GM19467 (cell line): ENCODE data around the gene FOXN3.

Experiments used
- ATAC-seq: cut with Tn5 transposase; IDR thresholded peaks from one replicate; pipeline ENCODE4 v1.9.1; 2021; ENCODE audit warnings: mild to moderate bottlenecking, moderate library complexity; ENCODE audit not compliant: unreplicated experiment

Gene FOXN3

DNA sequence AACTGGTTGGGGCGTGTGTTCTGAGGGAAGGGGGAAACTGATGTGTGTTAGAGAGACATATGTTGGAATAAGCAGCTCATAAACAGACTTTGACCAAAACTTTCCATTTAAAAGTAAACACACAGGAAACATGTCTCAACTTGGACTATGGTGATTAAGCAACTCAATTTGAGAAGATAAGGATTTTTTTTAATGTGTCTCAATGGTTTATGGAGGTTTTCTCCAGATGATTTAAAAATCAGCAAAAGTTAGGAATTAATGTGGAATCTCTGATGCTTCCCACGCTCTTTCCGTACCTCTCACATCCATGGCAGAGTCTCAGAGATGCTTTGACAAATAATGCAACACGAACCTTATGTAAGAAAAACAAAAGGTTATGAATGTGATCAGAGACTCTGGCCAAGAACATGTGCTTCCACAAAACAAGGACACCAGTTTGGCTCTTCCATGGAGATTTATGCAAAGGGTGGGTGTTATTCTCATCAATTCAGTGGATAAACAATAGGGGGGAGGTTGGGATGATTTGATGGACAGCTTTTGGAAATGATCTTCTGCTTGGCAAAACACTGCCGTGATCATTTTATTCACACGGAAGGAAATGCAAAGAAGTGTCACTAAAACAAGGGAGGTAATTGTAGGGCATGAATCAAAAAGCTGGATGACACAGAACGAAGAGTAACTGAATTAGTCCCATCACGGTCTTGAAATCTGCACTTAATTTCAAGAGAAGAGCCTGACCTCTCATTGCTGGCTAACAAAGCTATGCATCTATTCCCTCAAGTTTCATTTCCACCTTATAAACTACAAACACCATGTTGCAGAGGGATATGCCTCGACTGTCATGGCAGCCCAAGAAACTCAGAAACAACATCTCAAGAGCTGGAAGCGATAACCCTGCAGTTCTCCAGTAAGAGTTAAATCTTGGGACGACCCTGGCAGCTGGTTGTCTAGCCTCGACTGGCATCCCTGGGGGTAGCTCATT, 76.5 kb downstream of the FOXN3 start:
- ATAC-seq = no peak

DNA sequence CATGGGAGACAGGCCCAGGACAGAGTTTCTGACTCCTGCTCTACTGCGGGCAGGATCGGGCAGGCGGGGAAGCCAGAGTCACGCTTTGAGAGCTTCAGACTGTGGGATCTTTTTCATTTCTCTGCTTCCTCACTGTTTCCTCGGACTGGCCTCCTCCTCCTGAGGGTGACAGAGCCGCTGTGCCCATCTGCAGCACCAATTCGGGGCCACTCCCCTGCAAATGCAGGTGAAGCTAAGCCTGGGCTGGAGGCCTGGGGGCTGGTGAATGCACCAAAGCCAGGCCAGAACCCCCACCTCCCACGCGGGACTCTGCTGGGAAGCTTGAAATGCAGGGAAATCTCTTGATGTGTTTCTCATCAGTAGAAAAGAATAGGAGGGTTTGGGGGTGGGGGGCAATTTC, 77.5 kb downstream of the FOXN3 start:
- no peak for ATAC-seq

DNA sequence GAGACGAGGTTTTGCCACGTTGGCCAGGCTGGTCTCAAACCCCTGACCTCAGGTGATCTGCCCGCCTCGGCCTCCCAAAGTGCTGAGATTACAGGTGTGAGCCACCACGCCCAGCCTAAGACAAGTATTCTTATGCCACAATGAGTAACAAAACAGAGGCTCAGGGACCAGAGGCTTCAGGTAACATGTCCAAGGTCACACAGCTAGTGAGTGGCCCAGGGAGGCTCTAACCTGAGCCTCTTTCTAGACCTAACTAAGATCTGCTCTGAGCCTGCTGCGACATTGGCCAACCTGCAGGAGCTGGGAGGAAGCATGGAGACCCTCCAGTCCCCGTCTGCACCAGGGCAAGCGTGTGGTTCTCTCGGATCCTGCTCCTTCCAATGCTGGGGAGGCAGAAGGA, 77.9 kb downstream of the FOXN3 start:
- no peak for ATAC-seq

DNA sequence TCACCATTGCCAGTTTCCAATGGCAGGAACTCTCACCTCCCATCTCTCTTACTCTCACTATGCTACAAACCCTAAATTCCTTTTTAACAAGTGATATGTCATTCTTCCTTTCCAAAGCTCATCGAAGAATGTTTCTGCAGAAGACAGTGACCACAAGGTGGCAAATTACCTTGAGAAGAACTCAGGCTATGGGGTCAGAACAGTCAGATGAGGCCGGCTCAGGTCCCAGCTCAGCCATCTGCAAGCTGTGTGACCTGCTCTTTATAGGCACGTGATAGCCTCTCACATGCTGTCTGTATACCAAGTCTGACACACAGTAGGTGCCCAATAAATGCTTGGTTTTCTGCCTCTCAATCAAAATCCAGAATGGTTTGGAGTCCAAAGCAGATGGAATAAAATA, 80.7 kb downstream of the FOXN3 start:
- no peak for ATAC-seq

DNA sequence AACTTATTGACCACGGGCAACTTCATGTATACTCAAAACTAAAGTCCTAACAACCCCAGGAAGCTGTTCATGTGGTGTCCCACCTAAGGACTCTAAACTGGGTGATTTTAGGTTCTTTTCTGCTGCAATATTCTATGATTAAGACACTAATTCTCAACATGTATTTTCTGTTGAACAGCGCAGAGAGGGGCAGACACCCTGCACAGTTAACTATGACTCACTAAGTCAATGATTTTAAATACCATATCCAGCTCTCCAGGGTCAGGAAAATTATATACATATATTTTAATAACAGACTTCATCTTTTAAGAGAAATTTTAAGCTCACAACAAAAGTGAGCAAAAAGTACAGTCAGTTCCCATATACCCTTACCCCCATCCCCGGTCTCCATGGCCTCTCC, 85.0 kb downstream of the FOXN3 start:
- ATAC-seq = no peak

DNA sequence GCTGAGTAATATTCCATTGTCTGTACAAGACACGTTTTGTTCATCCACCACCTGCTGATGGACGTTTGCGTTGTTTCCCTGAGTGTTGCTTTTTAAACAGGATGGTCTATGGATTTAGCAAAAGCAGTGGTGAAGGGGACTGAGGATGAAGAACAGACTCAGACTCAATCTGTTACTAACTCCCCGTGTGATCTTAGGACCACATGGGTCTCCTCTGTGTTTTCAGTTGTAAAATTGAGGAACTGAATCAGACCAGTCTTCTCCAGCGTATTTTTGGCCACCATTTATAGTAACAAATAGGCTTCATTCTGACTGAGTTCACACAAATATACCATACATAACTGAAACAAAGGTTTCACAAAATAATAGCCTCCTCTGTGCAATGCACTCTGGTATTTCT, 85.6 kb downstream of the FOXN3 start:
- ATAC-seq = peak; percentile 81

DNA sequence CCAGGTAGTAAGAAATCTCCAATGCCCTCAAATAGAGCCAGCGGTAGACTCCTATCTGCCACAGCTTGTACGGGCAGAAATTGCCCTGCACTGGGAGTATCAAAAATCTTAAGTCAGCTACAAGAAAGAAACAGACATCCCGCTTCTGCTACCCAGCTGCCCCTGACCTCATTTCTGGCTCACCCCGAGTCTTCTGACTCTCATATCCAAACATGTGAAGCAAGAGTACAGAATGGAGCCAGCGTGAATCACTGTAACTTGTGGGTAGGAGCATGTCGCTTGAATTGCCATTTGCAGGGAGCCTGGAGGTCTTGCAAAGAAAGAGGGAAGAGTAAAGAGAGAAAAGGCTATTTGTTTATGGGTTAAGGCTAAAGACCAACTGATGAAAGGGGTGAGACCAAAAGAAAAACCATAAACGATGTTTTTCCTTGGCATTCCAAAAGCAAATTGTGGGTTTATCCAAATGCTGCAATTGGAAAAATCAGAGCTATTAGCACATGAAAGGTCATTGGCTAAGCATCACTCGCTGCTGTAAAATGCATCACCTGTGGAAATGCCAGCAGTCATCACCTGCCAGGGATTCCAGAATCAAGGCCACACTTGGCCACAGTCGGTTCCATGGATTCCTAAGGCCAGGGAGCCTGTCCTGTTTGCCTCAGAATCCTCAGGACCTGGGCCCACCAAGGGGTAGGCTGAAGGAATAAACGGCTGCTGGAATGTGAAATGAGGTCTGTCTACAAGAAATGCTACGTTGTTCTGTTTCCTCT, 86.6 kb downstream of the FOXN3 start:
- ATAC-seq = no peak

DNA sequence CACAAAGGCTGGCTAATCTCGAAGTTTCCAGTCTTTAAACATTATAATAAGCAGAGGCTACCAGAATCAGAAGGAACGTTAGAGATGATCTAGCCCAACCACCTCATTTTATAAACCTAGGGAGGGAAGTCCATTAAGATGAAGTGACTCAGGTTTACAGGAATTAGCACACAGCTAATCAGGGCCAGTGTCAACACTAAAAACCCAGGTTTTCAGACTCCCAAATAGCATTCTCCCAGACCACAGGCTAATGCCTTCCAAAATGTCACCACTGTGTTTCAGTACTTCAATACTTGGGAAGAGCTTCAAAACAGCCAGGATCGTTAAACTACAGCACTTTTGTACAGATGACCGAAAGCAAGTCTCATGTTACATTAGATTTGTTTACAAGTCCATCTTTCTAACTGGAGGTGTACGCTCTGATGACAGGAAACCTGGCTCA, 89.2 kb downstream of the FOXN3 start:
- no peak for ATAC-seq

DNA sequence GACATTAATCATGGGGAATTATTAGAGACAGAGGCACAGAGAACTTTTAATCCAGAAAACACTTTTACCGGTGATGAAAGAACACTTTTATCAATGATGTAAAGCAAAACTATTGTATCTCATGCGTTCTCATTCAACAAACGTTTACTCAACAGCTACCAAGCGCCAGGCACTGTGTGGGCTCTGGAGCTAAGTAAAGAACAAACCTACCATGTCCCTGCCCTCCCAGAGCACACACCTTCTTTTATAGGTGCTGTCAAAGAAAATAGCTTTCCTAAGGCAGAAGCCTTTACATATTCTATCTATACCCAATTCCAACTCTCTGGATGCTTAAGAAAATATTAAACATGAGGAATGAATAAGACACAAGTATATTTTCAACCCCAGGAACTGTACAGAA, 91.1 kb downstream of the FOXN3 start:
- no peak for ATAC-seq

DNA sequence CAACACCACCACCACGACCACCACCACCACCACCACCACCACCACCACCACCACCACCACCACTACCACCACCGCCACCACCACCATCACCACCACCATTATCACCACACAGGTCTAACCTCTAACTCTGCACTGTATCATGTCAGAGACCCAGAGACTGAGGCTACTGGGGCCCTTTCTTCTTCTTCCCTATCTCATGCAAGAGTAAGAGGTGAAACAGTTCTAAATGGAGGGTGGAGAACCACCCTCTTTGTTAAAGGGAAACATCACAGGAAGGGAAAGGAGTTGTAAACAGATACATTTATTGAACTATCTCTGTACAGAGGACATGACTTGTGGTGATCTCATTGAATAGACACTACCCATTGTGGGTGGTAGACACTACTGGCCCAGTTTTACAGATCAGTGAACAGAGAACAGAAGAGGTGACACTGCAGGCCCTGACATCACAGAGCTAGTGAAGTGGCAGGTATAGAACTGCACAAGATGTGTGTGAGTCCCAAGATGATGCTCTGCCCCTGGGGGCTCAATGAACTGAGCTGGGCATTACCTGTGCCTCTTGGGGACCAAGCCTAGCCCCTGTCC, 91.6 kb downstream of the FOXN3 start:
- no peak for ATAC-seq

DNA sequence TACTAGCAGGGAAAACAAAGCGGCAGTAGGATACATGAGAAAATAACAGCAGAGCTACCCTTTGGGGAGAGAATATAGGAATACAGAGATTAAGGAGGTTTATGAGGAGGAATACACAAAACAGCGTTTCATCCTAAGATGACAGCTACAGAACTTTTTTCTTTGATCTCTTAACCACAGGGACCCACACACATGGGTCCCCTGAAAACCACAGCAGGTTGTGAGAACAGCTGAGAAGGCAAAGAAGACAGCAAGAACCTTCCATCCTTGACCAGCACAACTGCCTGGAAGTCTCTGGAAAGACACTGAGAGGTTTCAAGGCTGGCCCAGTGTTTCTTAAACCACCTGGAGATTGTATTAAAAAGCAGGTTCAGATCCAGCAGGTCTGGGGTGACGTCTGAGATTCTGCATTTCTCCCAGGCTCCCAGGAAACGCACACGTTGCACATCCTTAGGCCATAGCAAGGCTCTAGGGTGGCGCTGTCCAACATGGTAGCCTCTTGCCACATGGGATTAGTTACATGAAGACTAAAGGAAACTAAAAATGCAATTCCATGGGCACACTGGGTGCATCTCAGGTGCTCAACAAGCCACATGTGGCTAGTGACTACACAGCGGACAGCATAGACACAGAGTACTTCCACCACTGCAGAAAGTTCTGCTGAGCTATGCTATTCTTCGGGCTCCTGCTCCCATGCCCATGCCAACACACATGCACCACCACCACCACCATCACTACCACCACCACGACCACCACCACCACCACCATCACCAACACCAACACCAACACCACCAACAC, 92.3 kb downstream of the FOXN3 start:
- no peak for ATAC-seq

DNA sequence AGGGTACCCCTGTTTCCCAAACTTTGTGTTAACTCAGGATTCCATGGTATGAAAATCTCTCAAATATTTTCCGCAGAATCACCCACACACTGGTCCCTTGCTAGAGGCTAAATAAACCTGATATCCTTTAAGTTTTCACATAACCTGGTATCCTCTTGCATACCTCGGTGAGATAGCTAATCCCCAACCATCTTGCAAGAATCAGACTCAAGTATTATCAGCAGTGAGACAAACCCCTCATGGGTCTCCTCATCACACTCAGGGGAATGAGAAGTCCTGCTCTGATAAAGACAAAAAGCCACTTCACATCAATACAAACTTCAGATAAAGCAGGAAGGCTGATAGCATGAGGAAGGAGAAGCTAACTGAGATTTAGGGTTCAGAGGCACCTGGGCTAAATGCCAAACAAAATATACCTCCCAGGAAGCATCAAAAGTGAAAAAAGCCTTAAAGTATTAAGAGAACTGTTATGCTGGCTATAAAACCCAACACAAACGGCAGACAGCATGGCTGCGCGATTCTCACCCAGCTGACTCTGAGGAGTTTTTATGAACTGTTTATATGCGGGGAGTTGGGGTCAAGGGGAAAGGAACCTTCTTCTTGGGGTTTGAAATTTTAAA, 96.5 kb downstream of the FOXN3 start:
- no peak for ATAC-seq

DNA sequence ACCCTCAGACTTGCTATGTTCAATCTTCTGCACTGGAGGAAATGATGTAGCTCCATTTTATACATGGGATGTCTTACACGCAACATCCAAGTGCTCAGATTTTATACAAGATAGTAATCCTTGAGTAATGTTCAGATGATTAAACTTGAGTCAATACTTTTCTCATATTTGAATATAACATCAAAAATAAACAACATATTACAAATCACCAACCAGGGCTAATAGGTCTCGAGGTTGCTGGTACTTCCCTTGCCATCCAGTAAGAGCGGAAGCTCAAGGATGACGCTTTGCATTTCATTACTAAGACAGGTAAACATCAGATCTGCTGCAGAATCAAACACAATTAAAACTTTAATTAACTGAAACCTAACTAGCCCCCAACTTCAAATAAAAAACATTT, 97.3 kb downstream of the FOXN3 start:
- ATAC-seq = no peak

DNA sequence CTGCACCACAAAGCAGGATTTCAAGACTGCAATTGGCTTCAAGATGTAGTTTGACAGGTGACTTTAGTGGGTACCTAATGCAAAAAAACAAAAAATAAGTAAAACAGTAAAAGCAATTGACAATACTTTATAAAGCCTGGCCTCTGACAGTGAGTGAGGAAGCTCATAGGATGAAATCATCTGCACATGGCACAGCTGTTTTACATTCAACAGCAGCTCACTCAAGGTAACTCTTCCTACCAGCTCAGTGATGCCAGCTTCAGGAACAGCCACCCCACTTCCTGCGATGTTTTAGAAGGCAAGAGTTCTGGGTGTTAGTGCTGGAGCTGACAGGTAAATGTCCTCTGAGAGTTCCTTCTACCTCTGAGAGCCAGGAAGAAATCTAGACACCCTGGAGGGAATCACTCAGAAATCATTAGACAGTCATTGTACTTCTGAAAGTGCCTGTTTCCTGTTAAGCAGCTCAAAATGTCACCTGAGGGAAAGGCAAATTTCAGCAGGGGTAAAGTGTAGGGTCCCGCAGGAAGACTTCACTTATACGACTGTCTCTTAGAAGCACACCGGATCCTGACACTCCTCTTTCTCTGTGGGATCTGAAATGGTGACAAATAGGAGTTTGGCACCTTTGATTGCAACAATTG, 99.9 kb downstream of the FOXN3 start:
- ATAC-seq = peak; percentile 86

DNA sequence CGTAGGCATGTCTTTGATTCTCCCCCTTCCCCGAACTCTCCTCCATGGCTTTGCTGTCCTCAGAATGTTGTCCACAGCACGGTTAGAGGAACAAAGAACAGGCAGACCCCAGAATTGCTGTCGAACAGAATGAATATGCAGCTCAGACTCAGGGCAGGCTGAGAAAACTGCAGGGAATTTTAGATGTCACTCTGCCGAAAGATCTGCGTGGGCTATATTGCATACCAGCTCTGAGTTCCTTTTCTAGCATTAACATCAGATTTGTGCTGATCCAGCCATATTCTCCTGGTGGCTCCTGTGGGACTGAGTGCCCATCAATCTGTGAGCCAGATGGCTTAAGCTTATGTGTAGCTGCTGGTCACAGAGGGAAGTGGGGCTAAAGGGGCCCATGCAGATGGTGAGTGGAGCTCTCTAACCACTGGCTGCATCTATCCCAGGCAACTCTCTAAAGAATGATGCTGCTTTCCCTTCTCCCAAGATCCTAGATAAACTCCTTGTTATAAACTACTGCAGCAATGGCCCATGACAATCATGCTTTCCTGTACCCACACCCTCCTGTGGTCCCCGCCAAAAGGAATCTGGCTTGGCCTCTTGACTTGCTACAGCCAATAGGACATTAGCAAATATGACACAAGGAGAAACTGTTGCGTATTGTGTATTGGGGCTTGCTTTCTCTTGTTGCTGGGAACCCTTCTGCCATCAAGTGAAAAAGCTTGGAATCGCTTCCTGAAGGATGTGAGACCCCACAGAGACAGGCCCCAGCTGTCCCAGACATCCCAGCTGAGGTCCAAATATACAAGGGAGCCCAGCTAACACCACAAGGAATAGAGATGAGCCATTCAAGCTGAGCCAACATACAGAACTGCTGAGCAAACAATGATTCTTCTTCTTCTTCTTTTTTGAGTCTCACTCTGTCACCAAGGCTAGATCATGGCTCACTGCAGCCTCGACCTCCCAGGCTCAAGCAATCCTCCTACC, 101.3 kb downstream of the FOXN3 start:
- ATAC-seq = no peak

DNA sequence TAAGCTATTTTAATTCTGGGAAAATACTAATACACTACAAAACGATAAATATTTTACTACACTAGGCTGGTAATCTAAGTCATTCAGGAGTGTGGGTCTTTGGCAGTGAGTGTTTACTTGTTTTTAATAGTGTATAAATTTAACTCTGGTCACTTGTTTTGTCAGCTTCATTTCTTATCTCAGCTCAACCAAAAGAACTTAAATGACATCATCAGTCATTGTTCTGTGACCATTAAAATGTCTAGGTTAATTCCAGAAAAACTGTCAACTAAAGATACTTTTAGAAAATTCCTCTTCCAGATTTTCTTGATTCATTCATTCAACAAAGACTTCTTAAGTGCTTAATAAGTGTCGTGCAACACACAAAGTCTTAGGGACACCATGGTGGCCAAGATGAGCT, 102.8 kb downstream of the FOXN3 start:
- ATAC-seq = no peak

DNA sequence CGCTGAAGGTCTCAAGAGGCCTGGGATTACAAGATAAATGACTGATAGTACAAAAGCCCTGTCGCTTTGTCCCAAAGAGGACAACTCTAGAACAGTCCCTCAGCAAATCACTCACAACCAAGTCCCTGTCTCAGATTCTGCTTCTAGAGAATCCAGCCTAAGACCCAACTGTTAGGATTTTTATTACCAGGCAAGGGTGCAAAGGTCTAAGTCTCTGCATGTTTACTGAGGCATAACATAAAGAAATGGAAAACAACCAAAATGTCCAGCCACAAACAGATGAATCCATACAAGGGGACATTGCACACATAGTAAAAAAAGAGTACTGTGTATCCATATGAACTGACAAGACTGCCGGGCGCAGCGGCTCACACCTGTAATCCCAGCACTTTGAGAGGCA, 104.1 kb downstream of the FOXN3 start:
- ATAC-seq = no peak

DNA sequence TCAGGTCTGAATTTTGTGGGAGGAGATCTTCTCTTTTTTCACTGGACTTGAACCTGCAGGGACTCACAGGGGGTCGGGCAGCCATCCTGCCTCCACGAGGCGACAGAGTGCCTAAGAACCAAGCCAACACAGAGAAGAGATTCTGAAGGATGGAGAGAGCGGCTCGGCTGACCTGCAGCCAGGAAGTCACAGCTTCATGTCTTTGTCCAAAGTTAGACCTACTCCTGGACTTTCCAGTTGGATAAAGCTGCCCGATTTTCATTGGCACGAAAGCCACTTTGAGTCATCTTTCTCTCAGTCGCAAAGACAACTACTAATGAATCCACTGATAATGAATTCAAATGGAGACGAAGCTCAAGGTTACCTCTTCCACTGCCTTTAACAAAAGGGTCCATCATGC, 106.8 kb downstream of the FOXN3 start:
- no peak for ATAC-seq

DNA sequence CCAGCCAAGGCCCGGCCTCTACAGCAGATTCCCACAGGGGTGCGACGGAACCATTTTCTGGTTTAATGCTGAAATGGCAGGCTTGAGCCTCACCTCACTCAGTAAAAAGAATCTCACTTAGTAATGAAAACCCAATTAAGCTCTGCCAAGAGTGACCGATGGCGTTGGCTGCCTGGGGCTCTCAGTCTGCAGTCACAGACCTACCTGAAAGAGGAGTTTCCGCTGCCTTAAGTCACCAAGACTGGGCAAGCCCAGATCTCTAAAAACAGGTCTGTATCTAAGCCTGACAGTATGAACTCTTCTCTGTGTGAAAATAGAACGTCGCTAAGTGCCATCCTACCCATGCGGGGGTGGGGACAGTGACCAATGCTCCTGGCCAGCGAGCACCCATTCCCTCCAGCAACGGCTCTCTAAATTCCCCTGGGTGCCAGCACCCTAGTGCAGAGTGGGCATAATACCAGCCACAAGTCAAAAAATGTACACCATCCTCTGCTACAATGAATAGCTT, 107.3 kb downstream of the FOXN3 start:
- no peak for ATAC-seq
